Aorta (tissue), 5 donors: ENCODE measurements around the gene NOS3. TPM values are rescaled to one million over a fixed set of nuclear protein-coding genes. Genes with fewer than 3 reads are reported as not detected.

Experiments
- ATAC-seq: fragments of 200-7000 bp; cut with Tn5 transposase; one replicate; pipeline ENCODE4 v1.9.1; 2022; ENCODE audit warnings: moderate library complexity; ENCODE audit not compliant: low FRiP score
- DNase-seq, 2 donors: peaks; one replicate each; pipeline ENCODE4 v3.0.0-alpha.2; 2020
- H3K27ac ChIP-seq, 2 donors: one replicate each; pipeline ENCODE4 v1.5.1; 2013; ENCODE audit warnings: low read length in 2 of 2, mild to moderate bottlenecking in 2 of 2, moderate library complexity in 2 of 2, control low read depth in 1 of 2, inconsistent platforms in 1 of 2, low read depth in 1 of 2
- H3K27me3 ChIP-seq, 2 donors: one replicate each; pipeline ENCODE4 v1.6.1; 2013; ENCODE audit warnings: control low read depth in 1 of 2, low read length in 1 of 2, mild to moderate bottlenecking in 1 of 2, moderate library complexity in 1 of 2; ENCODE audit not compliant: insufficient read depth in 2 of 2, control insufficient read depth in 1 of 2
- H3K36me3 ChIP-seq, 2 donors: one replicate each; pipeline ENCODE4 v1.6.1; 2013; ENCODE audit warnings: control low read depth in 1 of 2, low read length in 1 of 2, mild to moderate bottlenecking in 1 of 2; ENCODE audit not compliant: insufficient read depth in 2 of 2, control insufficient read depth in 1 of 2
- H3K4me1 ChIP-seq, 2 donors: one replicate each; pipeline ENCODE4 v1.6.1; 2013; ENCODE audit warnings: low read length in 2 of 2, control low read depth in 1 of 2, mild to moderate bottlenecking in 1 of 2, moderate library complexity in 1 of 2; ENCODE audit not compliant: insufficient read depth in 2 of 2, control insufficient read depth in 1 of 2
- H3K4me3 ChIP-seq, 2 donors: one replicate each; pipeline ENCODE4 v1.5.1; 2013; ENCODE audit warnings: low read length in 2 of 2, control low read depth in 1 of 2, mild to moderate bottlenecking in 1 of 2
- H3K9me3 ChIP-seq: one replicate; pipeline ENCODE4 v1.6.1; 2013; ENCODE audit warnings: mild to moderate bottlenecking, low read length; ENCODE audit not compliant: control insufficient read depth
- WGBS, 2 donors: extraction: QIAGEN DNeasy Blood & Tissue Kit; methylation state at CpG; one replicate each; pipeline ENCODE4 v1.1.7; 2013; 5-methylcytosine and 5-hydroxymethylcytosine counted together
- intact Hi-C, 2 donors: fragments of 100-400 bp; cut with DNase I; formaldehyde crosslinking; loops; one replicate each; pipeline versions ENCODE4 v1.14.2 to v1.15.0; 2022
- polyA plus RNA-seq, 2 donors: library from polyadenylated mRNA; stranded (reverse); fragments of 200-250 nt; gene quantifications; one replicate each; pipeline ENCODE4 v1.2.3, GENCODE V29; 2013
- total RNA-seq, 2 donors: library from RNA; stranded (reverse); fragmentation: NEBNext Ultra II Directional; extraction: Animal tissue kit (Norgen Biotek cat#: 25700); gene quantifications; one replicate each; pipeline ENCODE4 v1.2.1, GENCODE V29; 2021
- donor health status: healthy with polysubstance abuse.
- donor health status: Bipolar disorder and iron deficiency.
- donor health status: DM: no; HTN: no; CAD: no.
- donor health status: DM: no; HTN: no; CAD: no.
- donor health status: DM: yes; HTN: yes; CAD: no.

NOS3 gene
- total and polyA plus RNA-seq, 4 donors: 0.63 to 32.4 (median 22.7) TPM

DNA sequence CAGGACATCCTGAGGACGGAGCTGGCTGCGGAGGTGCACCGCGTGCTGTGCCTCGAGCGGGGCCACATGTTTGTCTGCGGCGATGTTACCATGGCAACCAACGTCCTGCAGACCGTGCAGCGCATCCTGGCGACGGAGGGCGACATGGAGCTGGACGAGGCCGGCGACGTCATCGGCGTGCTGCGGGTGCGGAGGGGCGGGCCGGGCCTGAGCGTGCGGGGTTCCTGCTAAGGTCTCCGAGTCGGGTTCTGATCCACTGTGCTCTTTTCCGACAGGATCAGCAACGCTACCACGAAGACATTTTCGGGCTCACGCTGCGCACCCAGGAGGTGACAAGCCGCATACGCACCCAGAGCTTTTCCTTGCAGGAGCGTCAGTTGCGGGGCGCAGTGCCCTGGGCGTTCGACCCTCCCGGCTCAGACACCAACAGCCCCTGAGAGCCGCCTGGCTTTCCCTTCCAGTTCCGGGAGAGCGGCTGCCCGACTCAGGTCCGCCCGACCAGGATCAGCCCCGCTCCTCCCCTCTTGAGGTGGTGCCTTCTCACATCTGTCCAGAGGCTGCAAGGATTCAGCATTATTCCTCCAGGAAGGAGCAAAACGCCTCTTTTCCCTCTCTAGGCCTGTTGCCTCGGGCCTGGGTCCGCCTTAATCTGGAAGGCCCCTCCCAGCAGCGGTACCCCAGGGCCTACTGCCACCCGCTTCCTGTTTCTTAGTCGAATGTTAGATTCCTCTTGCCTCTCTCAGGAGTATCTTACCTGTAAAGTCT is 23.1 kb downstream of the NOS3 start:
- Histone ChIP-seq H3K36me3 (no peaks in the 10 kb centered on the region), H3K4me1 (no peaks in the 10 kb centered on the region), H3K27me3 (no peaks in the 10 kb centered on the region), H3K9me3 (no peaks in the 10 kb centered on the region), H3K4me3 (no peak overlapping the region), H3K27ac (no peak overlapping the region)
- peak; percentile 88 to 89 for DNase-seq
- 8% methylated on average over 55 of the region's 55 CpGs for WGBS, 2 donors
- intact Hi-C loops: no loop called here
- ATAC-seq: peak; percentile 13

DNA sequence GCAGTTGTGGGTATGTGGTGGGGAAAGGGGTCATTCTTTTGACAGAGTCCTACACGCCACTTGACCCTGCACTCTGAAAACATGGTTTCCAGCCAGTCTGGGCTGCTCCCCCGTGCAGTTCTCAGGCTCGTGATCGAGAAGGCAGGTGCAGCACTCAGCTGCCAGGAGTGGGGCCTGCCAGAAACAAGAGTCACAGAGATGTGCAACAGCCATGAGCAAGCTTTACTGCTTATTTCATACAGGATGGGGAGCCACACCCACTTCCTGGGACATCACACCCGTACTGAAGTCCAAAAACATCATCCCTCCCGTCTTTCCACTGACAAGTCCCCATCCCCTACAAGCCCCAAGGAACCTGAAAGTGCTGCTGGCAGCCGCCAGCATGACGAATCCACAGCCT is 24.1 kb downstream of the NOS3 start:
- ATAC-seq (no peak), DNase-seq (no peak)
- no peaks in the 10 kb centered on the region for H3K36me3 ChIP-seq
- no peak overlapping the region for H3K27ac ChIP-seq
- no peaks in the 10 kb centered on the region for H3K27me3 ChIP-seq
- no peaks in the 10 kb centered on the region for H3K9me3 ChIP-seq
- WGBS, 2 donors: 83 to 86% methylated on average over 8 of the region's 8 CpGs
- intact Hi-C loops: loop anchor here in 1 of 2 donors (5.0 kb wide), 1 partner anchor 118 kb away; no protein-coding TSS in a partner anchor
- no peak overlapping the region for H3K4me3 ChIP-seq
- no peaks in the 10 kb centered on the region for H3K4me1 ChIP-seq

DNA sequence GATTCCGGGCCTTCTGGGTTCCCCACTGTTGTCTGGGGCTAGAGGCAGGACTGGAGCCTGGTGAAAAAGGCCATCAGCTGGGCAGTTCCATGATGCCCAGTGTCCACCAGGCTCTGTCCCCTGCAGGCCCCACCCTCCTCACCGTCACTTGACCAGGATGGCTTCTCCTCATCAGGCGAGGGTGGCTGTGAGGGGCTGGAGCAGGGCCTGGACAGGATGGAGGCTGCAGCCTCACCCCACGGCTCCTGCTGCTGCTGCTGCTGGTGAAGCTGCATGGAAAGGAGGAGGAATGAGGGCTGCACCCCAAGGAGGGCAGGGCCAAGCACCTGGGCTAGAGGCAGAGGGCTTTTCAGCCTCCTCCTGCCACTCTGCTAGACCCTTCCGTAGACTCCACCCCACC is 25.1 kb downstream of the NOS3 start:
- WGBS, 2 donors: 87 to 94% methylated on average over 5 of the region's 5 CpGs

DNA sequence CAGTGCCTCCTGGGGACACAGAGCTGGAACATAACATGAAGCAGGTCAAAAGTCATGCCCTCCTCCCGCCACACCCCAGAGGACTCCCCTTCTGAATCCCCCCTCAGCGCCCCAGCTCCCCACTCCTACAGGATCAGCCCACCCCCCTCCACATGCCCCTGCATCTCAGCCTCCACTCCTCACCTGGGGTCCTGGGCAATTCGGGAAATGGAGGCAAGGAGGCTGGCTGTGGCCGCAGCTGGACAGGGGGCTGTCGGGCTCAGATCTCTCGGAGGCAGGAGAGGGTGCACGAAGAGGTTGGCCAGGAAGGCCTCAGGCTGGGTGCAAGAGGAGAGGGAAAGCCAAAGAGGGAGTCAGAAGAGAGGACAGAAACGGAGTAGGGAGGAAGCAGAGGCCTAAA is 25.7 kb downstream of the NOS3 start:
- no peak for DNase-seq
- Histone ChIP-seq H3K27ac (no peak overlapping the region), H3K4me1 (no peaks in the 10 kb centered on the region), H3K27me3 (no peaks in the 10 kb centered on the region), H3K36me3 (no peaks in the 10 kb centered on the region), H3K9me3 (no peaks in the 10 kb centered on the region), H3K4me3 (no peak overlapping the region)
- WGBS, 2 donors: 80 to 88% methylated on average over 8 of the region's 8 CpGs
- intact Hi-C loops: loop anchor here in 1 of 2 donors (5.0 kb wide), 1 partner anchor 119 kb away; no protein-coding TSS in a partner anchor
- no peak for ATAC-seq

More for the DNA sequence above, 25.1 kb downstream of the NOS3 start:
- no peak for ATAC-seq
- Histone ChIP-seq H3K27me3 (no peaks in the 10 kb centered on the region), H3K27ac (no peak overlapping the region), H3K4me1 (no peaks in the 10 kb centered on the region), H3K4me3 (no peak overlapping the region), H3K36me3 (no peaks in the 10 kb centered on the region), H3K9me3 (no peaks in the 10 kb centered on the region)
- no peak for DNase-seq
- intact Hi-C loops: loop anchor here in 1 of 2 donors (5.0 kb wide), 1 partner anchor 119 kb away; no protein-coding TSS in a partner anchor

DNA sequence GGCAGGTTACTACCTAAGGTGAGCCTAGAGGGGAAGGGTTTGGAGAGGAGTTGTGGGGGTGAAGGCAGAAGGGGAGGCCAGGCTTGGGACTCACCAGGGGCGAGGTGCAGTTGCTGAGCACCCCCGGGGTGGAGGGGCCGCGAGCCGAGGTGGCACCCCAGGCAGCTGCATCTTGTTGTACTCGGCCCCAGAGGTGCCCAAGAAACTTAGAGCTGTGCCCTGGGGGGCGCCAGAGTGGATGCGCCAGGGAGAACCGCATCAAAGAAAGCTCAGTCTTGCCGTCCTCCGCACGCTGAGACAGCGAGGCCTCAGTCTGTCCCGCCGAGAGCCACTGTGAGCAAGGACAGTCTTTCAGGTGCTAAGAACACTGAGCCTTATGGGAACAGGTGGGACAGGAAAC is 26.1 kb downstream of the NOS3 start:
- no peak overlapping the region for H3K4me3 ChIP-seq
- no peaks in the 10 kb centered on the region for H3K4me1 ChIP-seq
- 83 to 84% methylated on average over 15 of the region's 15 CpGs for WGBS, 2 donors
- no peaks in the 10 kb centered on the region for H3K9me3 ChIP-seq
- ATAC-seq (no peak), DNase-seq (no peak)
- H3K36me3 ChIP-seq: no peaks in the 10 kb centered on the region
- no peaks in the 10 kb centered on the region for H3K27me3 ChIP-seq
- intact Hi-C loops: loop anchor here in 1 of 2 donors (5.0 kb wide), 1 partner anchor 120 kb away; no protein-coding TSS in a partner anchor
- H3K27ac ChIP-seq: no peak overlapping the region

DNA sequence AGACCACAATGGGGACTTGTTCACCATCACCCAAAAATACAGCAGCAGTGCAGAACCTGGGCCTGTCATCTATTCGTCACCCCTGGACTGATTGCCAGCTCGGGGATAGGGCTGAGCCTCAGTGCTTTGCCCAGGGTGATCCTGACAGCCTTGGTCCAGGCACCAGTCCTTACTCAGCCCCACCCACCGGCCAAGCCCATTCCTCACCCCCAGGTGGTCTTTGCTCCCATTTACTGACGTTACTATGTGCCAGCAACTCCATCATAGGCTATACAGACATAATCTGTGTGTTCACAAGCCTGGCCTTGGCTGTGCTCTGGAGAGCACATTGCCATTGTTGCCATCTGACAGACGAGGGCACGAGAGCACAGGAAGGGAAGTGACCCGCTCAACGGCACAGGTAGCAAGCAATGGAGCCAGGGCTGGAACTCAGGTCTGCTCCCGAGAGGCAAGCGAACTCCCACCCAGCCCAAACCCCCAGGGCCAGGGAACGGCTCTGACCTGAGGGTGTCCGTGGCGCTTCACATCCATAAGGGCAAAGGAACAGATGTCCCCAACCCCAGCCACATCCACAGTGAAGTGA is 26.6 kb downstream of the NOS3 start:
- Histone ChIP-seq H3K36me3 (no peaks in the 10 kb centered on the region), H3K4me3 (no peak overlapping the region), H3K9me3 (no peaks in the 10 kb centered on the region), H3K27me3 (no peaks in the 10 kb centered on the region), H3K27ac (no peak overlapping the region), H3K4me1 (no peaks in the 10 kb centered on the region)
- 42 to 46% methylated on average over 13 of the region's 13 CpGs for WGBS, 2 donors
- DNase-seq (no peak), ATAC-seq (no peak)
- intact Hi-C loops: loop anchor here in 1 of 2 donors (5.0 kb wide), 1 partner anchor 120 kb away; no protein-coding TSS in a partner anchor

- no peak overlapping the region for H3K27ac ChIP-seq
- H3K36me3 ChIP-seq: no peaks in the 10 kb centered on the region
- intact Hi-C loops: loop anchor here in 1 of 2 donors (5.0 kb wide), 1 partner anchor 121 kb away; no protein-coding TSS in a partner anchor
- ATAC-seq (peak; percentile 69), DNase-seq (peak; percentile 75 to 92)
- no peaks in the 10 kb centered on the region for H3K9me3 ChIP-seq
- H3K4me1 ChIP-seq: no peaks in the 10 kb centered on the region
- H3K27me3 ChIP-seq: no peaks in the 10 kb centered on the region
- H3K4me3 ChIP-seq: no peak overlapping the region
- 3 to 4% methylated on average over 32 to 34 of the region's 34 CpGs for WGBS, 2 donors
Observed at GRCh38 chr7:151017953-151018420, 27.2 kb downstream of the NOS3 start.

- no peak overlapping the region for H3K4me3 ChIP-seq
- ATAC-seq (no peak), DNase-seq (no peak)
- no peak overlapping the region for H3K27ac ChIP-seq
- no peaks in the 10 kb centered on the region for H3K36me3 ChIP-seq
- intact Hi-C loops: loop anchor here in 1 of 2 donors (5.0 kb wide), 1 partner anchor 121 kb away; no protein-coding TSS in a partner anchor
- 1% methylated on average over 26 to 82 of the region's 82 CpGs for WGBS, 2 donors
- no peaks in the 10 kb centered on the region for H3K9me3 ChIP-seq
- no peaks in the 10 kb centered on the region for H3K27me3 ChIP-seq
- no peaks in the 10 kb centered on the region for H3K4me1 ChIP-seq
Observed at GRCh38 chr7:151018421-151019129, 27.8 kb downstream of the NOS3 start.
